HG02852 (cell line): ENCODE data around the gene GBP3.
A peak's percentile ranks its signal among the peaks of the same experiment; 100 is the strongest.
"Not testable (repeated sequence)": the region's sequence is repeated elsewhere in the genome, so short reads cannot be mapped to it uniquely, and the experiment has no call there.

Experiments
- ATAC-seq: cut with Tn5 transposase; IDR thresholded peaks from one replicate; pipeline ENCODE4 v1.9.1; 2021; ENCODE audit warnings: mild to moderate bottlenecking, moderate library complexity; ENCODE audit not compliant: unreplicated experiment

GBP3 gene

GRCh38 chr1:89041721-89042120 is 19.1 kb upstream of the GBP3 start:
- no peak for ATAC-seq

DNA sequence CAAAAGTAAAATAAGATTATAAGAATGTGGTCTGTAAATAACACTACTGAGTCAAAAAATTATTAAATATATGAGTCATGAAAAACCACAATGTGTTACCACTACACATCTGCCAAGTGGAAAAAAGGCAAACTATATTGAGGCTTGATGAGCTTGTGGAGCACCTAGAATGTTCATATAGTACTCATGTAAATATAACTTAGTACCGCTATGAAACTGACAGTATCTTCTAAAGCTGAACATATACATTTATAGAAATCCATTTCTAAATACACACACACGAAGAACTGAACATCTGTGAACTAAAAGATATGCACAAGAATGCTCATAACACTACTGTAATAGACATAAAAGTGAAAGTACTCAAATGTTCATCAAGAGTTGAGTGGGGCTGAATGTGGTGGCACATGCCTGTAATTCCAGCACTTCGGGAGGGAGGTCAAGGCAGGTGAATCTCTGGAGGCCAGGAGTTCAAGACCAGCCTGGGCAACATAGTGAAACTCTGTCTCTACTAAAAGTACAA is 18.5 kb upstream of the GBP3 start:
- peak; percentile 91 for ATAC-seq

- no peak for ATAC-seq
Observed at GRCh38 chr1:89040315-89040626, 17.6 kb upstream of the GBP3 start.

GRCh38 chr1:89037186-89037585 is 14.5 kb upstream of the GBP3 start:
- ATAC-seq: no peak

DNA sequence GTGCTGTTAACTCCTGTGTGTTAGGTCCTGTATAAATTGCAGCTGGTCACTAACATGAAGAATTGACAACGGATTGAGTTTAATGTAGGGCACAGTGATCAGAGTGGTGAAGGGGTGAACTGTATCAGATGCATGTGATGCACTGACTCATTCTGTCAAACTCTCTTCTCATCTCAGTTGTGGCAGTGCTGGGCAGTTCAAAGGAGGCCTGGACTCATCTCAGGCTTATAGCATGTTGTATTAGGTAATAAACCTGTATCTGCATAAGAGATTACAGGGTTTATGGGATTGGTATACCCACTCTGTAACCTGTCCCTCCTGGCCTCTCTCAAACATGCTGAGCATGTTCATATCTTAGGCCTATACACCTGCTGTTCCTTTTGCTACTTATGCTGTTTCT is 12.4 kb upstream of the GBP3 start:
- ATAC-seq: no peak

DNA sequence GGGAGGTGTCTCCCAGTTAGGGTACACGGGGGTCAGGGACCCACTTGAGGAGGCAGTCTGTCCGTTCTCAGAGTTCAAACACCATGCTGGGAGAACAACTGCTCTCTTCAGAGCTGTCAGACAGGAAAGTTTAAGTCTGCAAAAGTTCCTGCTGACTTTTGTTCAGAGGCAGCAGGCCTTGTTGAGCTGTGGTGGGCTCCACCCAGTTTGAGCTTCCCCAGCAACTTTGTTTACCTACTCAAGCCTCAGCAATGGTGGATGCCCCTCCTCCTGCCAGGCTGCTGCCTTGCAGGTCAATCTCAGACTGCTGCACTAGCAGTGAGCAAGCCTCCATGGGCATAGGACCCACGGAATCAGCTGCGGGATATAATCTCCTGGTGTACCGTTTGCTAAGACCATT is 11.3 kb upstream of the GBP3 start:
- not testable (repeated sequence) for ATAC-seq

GRCh38 chr1:89029051-89029450 is 6.4 kb upstream of the GBP3 start:
- not testable (repeated sequence) for ATAC-seq

DNA sequence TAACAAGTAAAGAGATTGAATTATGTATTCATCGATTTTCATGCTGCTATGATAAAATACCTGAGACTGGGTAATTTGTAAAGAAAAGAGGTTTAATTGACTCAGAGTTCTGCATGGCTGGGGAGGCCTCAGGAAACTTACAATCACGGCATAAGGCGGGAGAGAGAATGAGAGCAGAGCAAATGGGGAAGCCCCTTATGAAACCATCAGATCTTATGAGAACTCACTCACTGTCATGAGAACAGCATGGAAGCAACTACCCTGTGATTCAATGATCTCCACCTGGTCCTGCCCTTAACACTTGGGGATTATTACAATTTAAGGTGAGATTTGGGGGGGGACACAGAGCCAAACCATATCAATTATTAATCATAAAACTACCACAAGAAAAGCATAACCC is 3.3 kb upstream of the GBP3 start:
- no peak for ATAC-seq

DNA sequence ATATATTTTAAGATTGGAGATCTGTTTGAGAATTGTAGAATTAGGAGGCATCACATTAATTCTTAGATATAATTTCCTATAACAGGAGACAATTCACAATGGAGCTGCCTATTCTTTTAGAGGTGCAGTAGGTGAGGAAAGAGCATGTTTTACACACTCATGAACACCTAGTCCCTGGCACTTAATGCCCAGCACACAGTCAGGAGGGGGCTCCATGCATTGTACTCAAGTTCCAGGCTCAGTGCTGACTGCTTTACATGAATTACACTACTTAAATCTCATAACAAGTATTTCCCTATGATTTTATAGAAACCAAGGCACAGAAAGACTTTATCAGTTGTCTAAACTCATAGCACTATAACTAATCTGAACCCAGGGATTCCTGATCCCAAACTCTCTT is 360 bp upstream of the GBP3 start:
- no peak for ATAC-seq

GRCh38 chr1:89018318-89018717 is 4.3 kb downstream of the GBP3 start:
- ATAC-seq: not testable (repeated sequence)

DNA sequence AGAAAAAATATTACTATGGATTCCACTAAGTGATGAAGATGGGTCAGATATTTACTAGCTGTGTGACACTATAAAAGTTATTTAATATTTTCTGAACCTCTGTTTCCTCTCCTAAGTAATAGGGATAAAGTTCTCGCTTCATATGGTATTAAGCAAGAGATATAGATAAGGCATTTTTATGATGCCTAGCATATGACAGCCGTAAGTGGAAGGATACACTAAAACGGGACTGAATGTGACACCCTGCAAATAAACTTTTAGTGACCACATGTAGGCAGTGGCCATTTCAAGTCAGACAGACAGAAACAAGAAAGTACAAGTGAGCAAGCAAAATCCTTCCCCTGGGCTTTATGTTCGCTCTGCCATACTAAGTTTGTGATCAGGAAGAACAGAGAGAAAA is 14.2 kb downstream of the GBP3 start:
- ATAC-seq: no peak

DNA sequence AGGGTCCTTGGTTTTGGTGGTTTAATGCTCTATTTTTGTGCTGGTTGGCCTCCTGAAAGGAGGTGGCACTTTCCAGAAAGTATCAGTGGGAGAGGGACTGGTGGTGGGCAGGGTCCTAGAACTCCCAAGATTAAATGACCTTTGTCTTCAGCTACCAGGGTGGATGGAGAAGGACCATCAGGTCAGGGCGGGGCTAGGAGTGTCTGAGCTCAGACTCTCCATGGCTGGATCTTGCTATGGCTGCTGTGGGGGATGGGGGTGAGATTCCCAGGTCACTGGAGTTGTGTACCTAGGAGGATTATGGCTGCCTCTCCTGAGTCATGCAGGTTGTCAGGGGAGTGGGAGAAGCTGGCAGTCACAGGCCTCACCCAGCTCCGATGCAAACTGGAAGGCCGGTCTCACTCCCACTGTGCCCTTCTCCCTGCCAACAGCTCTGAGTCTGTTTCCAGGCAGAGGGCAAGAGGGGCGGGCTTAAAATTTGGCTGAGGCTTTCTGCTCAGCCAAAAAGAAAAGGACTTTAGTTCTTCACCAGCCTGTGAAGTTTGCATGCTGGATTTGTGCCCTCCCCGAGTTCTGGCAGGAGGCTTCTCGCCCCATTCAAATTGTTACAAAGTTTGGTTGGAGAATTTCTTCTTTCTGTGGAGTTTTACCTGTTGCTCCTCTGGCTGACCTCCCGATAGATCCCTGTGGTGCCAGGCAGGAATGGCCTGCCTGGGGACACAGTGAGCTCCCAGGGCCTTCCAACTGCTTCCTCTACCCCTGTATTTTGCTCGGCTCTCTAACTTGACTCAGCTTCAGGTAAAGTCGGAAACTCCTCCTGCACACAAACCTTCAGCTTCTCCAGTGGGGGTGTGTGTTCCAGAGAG is 17.1 kb downstream of the GBP3 start:
- no peak for ATAC-seq

GRCh38 chr1:89002176-89002575 is 20.5 kb downstream of the GBP3 start:
- ATAC-seq: not testable (repeated sequence)

GRCh38 chr1:89001510-89001909 is 21.2 kb downstream of the GBP3 start:
- ATAC-seq: no peak

GRCh38 chr1:88998716-88999115 is 23.9 kb downstream of the GBP3 start:
- peak; percentile 86 for ATAC-seq

- ATAC-seq: no peak
Observed at GRCh38 chr1:88990426-88990825, 32.2 kb downstream of the GBP3 start.

DNA sequence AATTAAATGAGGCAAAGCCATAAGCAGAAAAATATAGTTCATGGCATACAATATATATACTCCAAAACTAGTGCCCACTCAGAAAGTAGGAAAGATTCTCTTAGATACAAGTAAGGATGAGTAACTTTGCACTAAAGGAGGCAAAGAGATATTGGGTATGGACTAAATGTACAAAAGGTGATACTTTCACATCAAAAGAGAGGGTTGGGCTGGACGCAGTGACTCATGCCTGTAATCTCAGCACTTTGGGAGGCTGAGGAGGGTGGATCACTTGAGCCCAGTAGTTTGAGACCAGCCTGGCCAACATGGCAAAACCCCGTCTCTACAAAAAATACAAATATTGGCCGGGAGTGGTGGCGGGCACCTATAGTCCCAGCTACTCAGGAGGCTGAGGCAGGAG is 37.0 kb downstream of the GBP3 start:
- no peak for ATAC-seq

- no peak for ATAC-seq
Observed at GRCh38 chr1:88985032-88985431, 37.6 kb downstream of the GBP3 start.

DNA sequence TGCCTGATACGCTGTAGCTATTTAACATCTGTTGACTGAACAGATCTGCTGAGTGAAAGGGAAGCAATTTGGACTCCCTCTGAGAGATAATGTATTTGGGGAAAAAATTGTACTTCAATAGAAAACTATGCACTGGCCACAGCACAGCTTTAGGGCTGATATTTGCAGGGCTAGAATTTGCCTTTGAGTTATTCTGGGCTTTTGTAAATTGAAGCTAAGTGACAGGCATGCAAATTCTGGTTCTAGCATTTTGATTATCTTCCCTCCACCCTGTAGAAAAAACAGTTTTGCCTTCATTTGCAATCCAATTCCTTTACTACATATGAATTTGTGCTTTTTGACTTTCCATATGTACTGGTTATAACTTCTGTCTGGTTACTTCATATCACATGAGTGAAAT is 38.1 kb downstream of the GBP3 start:
- ATAC-seq: no peak

DNA sequence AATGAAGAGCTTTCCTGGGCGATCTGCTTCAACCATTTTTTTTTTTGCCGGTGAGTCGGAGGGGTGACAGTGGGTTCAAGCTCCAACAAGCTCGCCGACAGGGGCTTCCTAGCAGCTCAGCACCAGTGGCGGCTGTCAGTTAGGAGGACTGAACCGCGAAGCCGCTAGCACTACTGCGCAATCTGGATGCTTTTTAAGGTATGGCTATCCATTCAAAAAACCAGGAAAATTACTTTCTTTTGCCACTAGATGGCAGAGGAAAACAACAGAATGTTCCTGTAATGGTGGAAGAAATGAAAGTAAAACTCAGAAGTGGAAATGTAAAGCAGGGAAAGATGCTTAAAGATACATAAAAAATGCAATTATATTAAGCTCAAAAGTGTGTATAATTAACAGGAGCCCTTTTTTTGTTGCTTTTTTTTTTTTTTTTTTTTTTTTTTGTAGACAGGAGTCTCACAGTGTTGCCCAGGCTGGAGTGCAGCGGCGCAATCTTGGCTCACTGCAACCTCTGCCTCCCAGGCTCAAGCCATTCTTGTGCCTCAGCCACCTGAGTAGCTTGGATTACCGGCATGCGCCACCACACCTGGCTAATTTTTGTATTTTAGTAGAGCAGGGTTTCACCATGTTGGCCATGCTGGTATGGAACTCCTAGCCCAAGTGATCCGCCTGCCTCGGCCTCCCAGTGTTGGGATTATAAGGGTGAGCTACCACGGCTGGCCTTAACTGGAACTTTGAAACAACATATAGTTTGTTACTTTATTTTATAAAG is 38.7 kb downstream of the GBP3 start:
- ATAC-seq: peak; percentile 54

- ATAC-seq: no peak
Observed at GRCh38 chr1:88982055-88982454, 40.6 kb downstream of the GBP3 start.

DNA sequence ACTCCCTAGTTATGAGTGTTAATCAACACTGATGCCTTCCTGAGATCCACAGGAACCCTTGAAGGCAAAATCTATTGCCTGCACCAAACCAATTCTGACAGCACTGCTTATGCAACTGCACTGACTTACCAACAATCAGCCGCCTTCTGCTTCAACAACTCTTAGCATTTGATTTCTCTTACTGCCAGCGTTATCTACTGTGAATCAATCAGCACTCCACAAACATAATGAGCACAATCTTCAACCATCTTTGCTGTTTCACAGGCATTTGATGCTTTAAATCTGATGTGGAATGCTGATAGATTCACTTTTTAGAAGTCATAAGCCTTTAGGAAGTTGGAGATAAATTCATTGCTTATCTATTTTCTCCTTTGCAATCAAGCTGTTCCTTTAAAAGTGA is 41.2 kb downstream of the GBP3 start:
- not testable (repeated sequence) for ATAC-seq
